ENCODE data around the gene DPYSL3. TPM values are rescaled to one million over a fixed set of nuclear protein-coding genes. Genes with fewer than 3 reads are reported as not detected.

The DPYSL3 gene
- total RNA-seq, 2 experiments from 2014 or later, result 0.13 to 0.38 TPM

GRCh38 chr5:147539053-147539452 lies 29.2 kb upstream of the DPYSL3 start:
- ATAC-seq (no peak), DNase-seq (no peak)
- ChIA-PET POLR2A (no interaction called here), CTCF (interaction anchor here (0.8 kb wide), 1 partner anchor 38 kb away, joined by 3 read pairs; no protein-coding TSS in a partner anchor)
- TF ChIP-seq, protein P1, sequence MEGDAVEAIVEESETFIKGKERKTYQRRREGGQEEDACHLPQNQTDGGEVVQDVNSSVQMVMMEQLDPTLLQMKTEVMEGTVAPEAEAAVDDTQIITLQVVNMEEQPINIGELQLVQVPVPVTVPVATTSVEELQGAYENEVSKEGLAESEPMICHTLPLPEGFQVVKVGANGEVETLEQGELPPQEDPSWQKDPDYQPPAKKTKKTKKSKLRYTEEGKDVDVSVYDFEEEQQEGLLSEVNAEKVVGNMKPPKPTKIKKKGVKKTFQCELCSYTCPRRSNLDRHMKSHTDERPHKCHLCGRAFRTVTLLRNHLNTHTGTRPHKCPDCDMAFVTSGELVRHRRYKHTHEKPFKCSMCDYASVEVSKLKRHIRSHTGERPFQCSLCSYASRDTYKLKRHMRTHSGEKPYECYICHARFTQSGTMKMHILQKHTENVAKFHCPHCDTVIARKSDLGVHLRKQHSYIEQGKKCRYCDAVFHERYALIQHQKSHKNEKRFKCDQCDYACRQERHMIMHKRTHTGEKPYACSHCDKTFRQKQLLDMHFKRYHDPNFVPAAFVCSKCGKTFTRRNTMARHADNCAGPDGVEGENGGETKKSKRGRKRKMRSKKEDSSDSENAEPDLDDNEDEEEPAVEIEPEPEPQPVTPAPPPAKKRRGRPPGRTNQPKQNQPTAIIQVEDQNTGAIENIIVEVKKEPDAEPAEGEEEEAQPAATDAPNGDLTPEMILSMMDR (IDR thresholded peaks at IDR 0.05), result no peak
- Mint-ChIP-seq H3K4me1 (ENCODE audit: low read depth) (no peaks in the 10 kb centered on the region), H3K4me3 (no peak overlapping the region), H3K27ac (no peak overlapping the region), H3K27me3 (peaks cover 2% of the 10 kb centered on the region), H3K36me3 (ENCODE audit: low read depth) (no peaks in the 10 kb centered on the region), H3K9me3 (no peaks in the 10 kb centered on the region)
- intact Hi-C loops (cut with micrococcal nuclease), result no loop called here

GRCh38 chr5:147538236-147538635 lies 28.4 kb upstream of the DPYSL3 start:
- peaks cover 2% of the 10 kb centered on the region for H3K27me3 Mint-ChIP-seq
- intact Hi-C loops (cut with micrococcal nuclease), result no loop called here
- CTCF ChIA-PET, result no interaction called here
- DNase-seq, result no peak
- no peaks in the 10 kb centered on the region for H3K4me1 Mint-ChIP-seq (ENCODE audit: low read depth)
- H3K9me3 Mint-ChIP-seq, result no peaks in the 10 kb centered on the region
- POLR2A ChIA-PET, result no interaction called here
- no peaks in the 10 kb centered on the region for H3K36me3 Mint-ChIP-seq (ENCODE audit: low read depth)
- TF ChIP-seq, protein P1 (IDR thresholded peaks at IDR 0.05), result no peak
- ATAC-seq, result no peak
- no peak overlapping the region for H3K27ac Mint-ChIP-seq
- H3K4me3 Mint-ChIP-seq, result no peak overlapping the region

- H3K36me3 Mint-ChIP-seq (ENCODE audit: low read depth), result no peaks in the 10 kb centered on the region
- POLR2A ChIA-PET, result no interaction called here
- no peaks in the 10 kb centered on the region for H3K9me3 Mint-ChIP-seq
- CTCF ChIA-PET, result no interaction called here
- H3K27ac Mint-ChIP-seq, result no peak overlapping the region
- intact Hi-C loops (cut with micrococcal nuclease), result no loop called here
- DNase-seq (no peak), ATAC-seq (no peak)
- no peaks in the 10 kb centered on the region for H3K27me3 Mint-ChIP-seq
- no peaks in the 10 kb centered on the region for H3K4me1 Mint-ChIP-seq (ENCODE audit: low read depth)
- TF ChIP-seq, protein P1 (IDR thresholded peaks at IDR 0.05), result no peak
- no peak overlapping the region for H3K4me3 Mint-ChIP-seq
These were observed 24.5 kb upstream of the DPYSL3 start for GRCh38 chr5:147534172-147534951.

DNA sequence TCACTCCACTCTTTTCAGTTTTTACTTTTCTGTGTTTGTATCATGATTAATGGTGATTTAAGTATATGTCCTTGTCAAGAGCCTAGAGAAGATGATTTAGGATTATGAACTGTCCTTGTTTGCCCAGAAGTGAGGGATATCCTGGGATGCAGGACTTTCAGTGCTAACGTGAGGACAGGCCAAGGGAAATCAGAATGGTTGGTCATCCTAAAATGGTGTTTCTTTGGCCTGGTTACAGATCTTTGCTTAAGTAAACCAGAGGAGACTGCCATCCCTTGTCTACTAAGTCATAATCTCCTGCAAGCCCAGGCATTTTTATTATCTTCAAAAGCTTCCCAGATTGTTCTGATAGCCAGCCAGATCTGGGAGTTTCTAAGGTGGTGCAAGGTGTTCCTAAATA lies 22.3 kb upstream of the DPYSL3 start:
- ChIA-PET POLR2A (no interaction called here), CTCF (no interaction called here)
- intact Hi-C loops (cut with micrococcal nuclease), result no loop called here
- Mint-ChIP-seq H3K27ac (no peak overlapping the region), H3K27me3 (peaks cover 2% of the 10 kb centered on the region), H3K4me1 (ENCODE audit: low read depth) (no peaks in the 10 kb centered on the region), H3K4me3 (no peak overlapping the region), H3K9me3 (no peaks in the 10 kb centered on the region), H3K36me3 (ENCODE audit: low read depth) (no peaks in the 10 kb centered on the region)
- TF ChIP-seq, protein P1 (IDR thresholded peaks at IDR 0.05), result no peak
- ATAC-seq (no peak), DNase-seq (no peak)

- TF ChIP-seq, protein P1 (IDR thresholded peaks at IDR 0.05), result no peak
- ChIA-PET POLR2A (no interaction called here), CTCF (no interaction called here)
- no peak overlapping the region for H3K4me3 Mint-ChIP-seq
- ATAC-seq, result no peak
- no peak overlapping the region for H3K27ac Mint-ChIP-seq
- peaks cover 2% of the 10 kb centered on the region for H3K27me3 Mint-ChIP-seq
- intact Hi-C loops (cut with micrococcal nuclease), result no loop called here
- no peaks in the 10 kb centered on the region for H3K4me1 Mint-ChIP-seq (ENCODE audit: low read depth)
- DNase-seq, result no peak
- no peaks in the 10 kb centered on the region for H3K9me3 Mint-ChIP-seq
- H3K36me3 Mint-ChIP-seq (ENCODE audit: low read depth), result no peaks in the 10 kb centered on the region
These were observed 20.9 kb upstream of the DPYSL3 start for GRCh38 chr5:147530530-147531389.
